GM19035 (cell line): ENCODE results near the gene MMD.

Source experiments
- ATAC-seq: cut with Tn5 transposase; IDR thresholded peaks from one replicate; pipeline ENCODE4 v1.9.1; 2021; ENCODE audit not compliant: unreplicated experiment

The MMD gene

GRCh38 chr17:55354010-55354409 lies 67.6 kb downstream of the MMD start:
- no peak for ATAC-seq

DNA sequence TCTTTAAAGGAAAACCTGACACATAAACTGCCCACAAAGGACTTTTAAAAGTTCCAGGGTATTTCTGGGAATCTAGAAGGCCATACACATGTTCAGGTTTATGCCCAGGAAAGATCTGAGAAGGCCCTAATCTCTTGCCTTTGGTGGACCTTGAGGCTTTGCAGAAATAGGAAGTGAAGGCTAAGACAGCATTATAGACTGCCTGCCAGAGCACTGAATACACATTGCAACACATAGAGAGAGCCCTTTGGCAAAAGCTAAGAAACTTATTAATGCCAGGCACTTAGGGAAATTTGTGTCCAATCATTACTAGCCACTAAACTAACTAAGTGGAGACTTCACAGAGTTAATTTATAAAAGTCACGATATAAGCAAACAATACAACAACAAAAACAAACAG lies 70.4 kb downstream of the MMD start:
- ATAC-seq = no peak

- no peak for ATAC-seq
Observed at GRCh38 chr17:55350825-55351205, 70.8 kb downstream of the MMD start.

- ATAC-seq = peak; percentile 57
Observed at GRCh38 chr17:55348749-55349354, 72.8 kb downstream of the MMD start.

DNA sequence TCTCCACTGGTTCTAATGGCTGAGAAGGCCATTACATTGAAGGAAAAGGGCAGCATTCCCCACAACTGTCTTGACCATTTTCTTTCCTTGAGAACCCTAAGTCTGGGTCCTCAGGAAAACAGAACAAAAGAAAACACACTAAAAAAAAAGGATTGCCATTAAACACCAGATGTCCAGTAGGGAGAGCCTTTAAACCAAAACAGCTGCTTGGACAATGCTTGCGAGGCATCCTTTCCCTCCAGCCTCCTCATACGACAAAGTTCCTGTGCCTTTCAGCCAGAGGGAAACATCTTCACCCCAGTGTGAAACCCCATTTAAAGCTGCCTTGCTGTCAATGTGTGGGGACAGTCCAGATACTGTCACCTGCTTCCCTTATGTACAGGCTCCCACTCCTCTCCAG lies 74.3 kb downstream of the MMD start:
- ATAC-seq = no peak

DNA sequence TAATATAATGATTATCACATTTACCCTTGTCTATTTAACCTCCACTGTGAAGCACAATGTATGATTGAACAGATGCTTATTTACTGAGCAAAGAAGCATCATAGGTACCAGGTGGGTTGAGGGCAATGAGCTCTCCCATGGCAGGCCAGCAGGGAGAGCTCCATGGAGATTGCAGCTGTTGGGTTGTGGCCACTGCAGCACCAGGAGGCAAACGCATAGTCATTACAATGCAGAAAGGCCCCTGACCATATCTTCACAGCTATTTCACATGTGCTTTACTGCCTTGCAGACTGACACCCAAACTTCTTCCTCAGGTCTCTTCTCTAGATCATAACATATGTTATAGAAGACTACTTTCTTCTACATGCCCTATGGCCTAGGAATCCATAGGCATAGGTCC lies 75.0 kb downstream of the MMD start:
- no peak for ATAC-seq

DNA sequence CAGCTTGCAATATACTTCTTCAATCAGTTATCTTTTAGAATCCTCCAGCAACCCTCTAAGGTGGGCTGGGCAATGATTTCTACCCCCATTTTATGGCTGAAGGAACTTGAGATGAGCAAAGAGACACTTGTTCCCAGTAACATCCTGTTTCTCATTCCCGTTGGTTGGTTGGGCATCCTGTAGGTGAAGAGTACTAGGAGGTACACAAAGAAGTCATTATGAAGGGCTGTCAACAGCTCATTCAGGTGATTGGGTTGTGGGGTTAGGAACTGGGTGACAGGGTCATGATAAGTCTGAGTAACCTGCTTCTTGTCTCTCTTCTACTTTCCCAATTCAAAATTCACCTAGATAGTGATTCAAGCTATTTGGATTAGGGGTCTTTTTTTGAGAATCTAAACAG lies 76.5 kb downstream of the MMD start:
- no peak for ATAC-seq

- ATAC-seq = no peak
Observed at GRCh38 chr17:55344514-55344997, 77.1 kb downstream of the MMD start.

DNA sequence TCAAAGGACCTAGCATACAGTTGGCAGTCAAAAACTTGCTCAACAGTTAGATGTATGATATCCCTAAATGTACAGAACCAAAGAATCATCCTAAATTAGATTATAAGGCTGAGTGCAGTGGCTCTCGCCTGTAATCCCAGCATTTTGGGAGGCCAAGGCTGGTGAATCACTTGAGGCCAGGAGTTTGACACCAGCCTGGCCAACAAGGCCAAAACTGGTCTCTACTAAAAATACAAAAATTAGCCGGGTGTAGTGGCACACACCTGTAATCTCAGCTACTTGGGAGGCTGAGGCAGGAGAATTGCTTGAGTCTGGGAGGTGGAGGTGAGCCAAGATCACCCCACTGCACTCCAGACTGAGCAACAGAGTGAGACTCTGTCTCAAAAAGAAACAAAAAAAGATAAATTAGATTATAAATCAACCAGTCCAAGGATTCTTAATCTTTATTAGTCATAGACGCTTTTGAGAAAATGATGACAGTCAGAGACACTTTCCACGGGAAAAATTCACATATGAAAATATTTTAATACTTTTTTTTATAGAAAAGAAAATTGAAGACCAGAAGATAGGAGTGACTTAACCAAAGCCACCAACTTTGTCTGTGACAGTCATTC lies 77.6 kb downstream of the MMD start:
- ATAC-seq = no peak

- ATAC-seq = no peak
Observed at GRCh38 chr17:55342800-55343585, 78.6 kb downstream of the MMD start.
